GM19395 (cell line): ENCODE data around the gene RNF144B.

ENCODE experiments used
- ATAC-seq: cut with Tn5 transposase; IDR thresholded peaks from one replicate; pipeline ENCODE4 v1.9.1; 2021; ENCODE audit warnings: mild to moderate bottlenecking, moderate library complexity; ENCODE audit not compliant: unreplicated experiment

The RNF144B gene

GRCh38 chr6:18478610-18479009 lies 91.5 kb downstream of the RNF144B start:
- no peak for ATAC-seq

GRCh38 chr6:18481870-18482269 lies 94.7 kb downstream of the RNF144B start:
- ATAC-seq = no peak

GRCh38 chr6:18485660-18486435 lies 98.7 kb downstream of the RNF144B start:
- no peak for ATAC-seq

GRCh38 chr6:18488004-18488403 lies 100.9 kb downstream of the RNF144B start:
- ATAC-seq = no peak

- ATAC-seq = no peak
Observed at GRCh38 chr6:18488526-18489270, 101.5 kb downstream of the RNF144B start.

GRCh38 chr6:18489335-18489734 lies 102.2 kb downstream of the RNF144B start:
- ATAC-seq = no peak

GRCh38 chr6:18491308-18492045 lies 104.3 kb downstream of the RNF144B start:
- no peak for ATAC-seq

GRCh38 chr6:18492972-18493371 lies 105.8 kb downstream of the RNF144B start:
- ATAC-seq = no peak

GRCh38 chr6:18493382-18493891 lies 106.3 kb downstream of the RNF144B start:
- no peak for ATAC-seq

GRCh38 chr6:18493925-18494324 lies 106.8 kb downstream of the RNF144B start:
- ATAC-seq = no peak

- no peak for ATAC-seq
Observed at GRCh38 chr6:18495236-18495635, 108.1 kb downstream of the RNF144B start.

GRCh38 chr6:18496462-18496861 lies 109.3 kb downstream of the RNF144B start:
- no peak for ATAC-seq

GRCh38 chr6:18497006-18497405 lies 109.9 kb downstream of the RNF144B start:
- no peak for ATAC-seq

- ATAC-seq = no peak
Observed at GRCh38 chr6:18498408-18498807, 111.3 kb downstream of the RNF144B start.

- no peak for ATAC-seq
Observed at GRCh38 chr6:18500921-18501662, 113.9 kb downstream of the RNF144B start.

- ATAC-seq = no peak
Observed at GRCh38 chr6:18501663-18502013, 114.5 kb downstream of the RNF144B start.

- ATAC-seq = no peak
Observed at GRCh38 chr6:18503206-18503592, 116.0 kb downstream of the RNF144B start.

GRCh38 chr6:18503593-18504231 lies 116.6 kb downstream of the RNF144B start:
- peak; percentile 86 for ATAC-seq

GRCh38 chr6:18504232-18504596 lies 117.1 kb downstream of the RNF144B start:
- ATAC-seq = no peak

- no peak for ATAC-seq
Observed at GRCh38 chr6:18506382-18507017, 119.3 kb downstream of the RNF144B start.
